Measurements from ENCODE around the gene ACYP1.

Gene ACYP1

DNA sequence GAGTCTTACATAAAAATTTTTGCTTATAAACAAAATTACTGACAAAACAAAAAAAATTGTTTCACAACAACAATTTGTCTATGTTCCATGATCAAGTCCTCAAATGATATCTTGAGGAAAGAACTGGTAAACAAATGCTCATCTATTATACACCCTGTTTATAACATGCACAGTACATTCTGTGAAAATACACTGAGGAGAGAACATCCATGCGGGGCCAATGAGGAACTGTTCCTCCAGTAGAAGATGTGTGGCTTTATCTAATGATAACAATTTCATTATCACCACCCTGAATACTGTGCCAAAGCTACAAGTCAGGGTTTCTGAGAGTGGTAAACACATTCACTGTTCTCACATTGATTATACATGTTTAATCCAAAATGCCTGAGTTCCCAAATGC is 23.3 kb downstream of the ACYP1 start:
- DNase-seq (ENCODE audit: low spot score), result no peak

DNA sequence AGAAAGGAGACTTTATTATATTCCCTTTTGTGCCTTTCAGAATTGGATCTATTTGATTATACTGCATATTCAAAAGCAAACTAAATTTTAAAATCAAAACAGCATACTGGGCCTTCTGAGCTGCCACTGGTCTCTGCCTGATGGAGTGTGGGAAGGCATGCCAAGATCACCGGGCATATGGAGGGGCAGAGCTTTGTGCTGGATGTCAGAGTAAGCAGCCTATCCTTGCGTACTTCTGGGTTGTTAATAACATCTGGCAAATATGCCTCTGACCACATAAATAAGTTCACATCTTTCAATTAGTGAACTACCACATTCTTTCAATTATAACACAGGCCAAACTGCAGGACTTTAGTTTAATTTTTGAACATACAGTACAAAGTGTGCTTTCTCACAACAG is 30.9 kb downstream of the ACYP1 start:
- DNase-seq (ENCODE audit: low spot score), result no peak

DNA sequence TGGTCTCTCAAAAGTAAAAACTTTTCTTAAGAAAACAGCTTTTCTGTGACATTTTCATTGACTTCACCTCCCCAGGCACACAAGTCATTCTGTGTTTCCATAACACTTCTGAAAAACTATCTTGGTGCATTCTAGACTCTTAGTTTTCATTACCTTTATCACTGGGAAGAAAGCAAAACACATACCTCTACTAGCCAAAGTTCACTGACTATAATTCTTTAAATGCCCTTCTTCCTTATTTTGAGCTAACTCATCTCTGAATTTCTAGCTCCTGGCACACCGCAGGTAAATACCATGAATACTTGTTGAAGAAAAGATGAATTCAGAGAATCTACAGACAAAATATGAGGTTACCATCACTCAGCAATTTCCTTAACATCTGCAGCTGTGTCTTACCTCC is 33.7 kb downstream of the ACYP1 start:
- no peak for DNase-seq (ENCODE audit: low spot score)

DNA sequence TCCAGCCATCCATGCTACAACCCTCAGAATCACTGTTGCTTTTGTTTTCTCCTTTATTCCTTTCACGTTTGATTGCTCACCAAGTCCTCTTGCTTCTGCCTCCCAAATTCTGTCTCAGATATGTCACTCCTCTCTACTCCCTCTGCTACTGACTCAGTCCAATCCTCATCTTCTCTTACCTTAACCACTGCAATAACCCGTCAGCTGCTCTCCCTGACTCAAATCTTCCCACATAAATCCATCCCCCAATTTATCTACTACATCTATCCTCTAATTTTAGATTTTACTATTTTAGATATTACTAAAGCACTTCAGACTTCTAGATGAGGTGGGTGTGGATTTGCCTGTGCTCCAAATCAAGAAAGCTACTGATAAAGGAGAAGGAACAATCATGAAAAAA is 37.9 kb downstream of the ACYP1 start:
- no peak for DNase-seq (ENCODE audit: low spot score)

DNA sequence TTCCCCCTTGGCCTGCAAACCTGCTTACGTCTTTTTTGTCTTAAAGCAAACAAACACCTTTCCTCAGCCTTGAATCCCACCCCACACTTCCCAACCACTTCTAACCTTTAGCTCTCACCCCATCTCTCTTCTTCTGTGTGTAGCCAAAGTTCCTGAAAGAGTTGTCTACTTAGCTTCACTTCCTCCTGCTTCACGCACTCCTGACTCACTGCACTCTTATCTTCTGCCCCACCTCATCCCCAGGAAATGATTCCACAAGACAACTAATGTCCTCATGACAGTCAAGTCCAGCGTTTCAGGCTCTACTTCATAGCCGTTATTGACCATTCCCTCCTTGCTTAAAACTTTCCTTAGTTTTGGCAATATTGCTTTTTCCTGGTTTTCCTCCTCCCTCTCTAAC is 38.7 kb downstream of the ACYP1 start:
- no peak for DNase-seq (ENCODE audit: low spot score)

DNA sequence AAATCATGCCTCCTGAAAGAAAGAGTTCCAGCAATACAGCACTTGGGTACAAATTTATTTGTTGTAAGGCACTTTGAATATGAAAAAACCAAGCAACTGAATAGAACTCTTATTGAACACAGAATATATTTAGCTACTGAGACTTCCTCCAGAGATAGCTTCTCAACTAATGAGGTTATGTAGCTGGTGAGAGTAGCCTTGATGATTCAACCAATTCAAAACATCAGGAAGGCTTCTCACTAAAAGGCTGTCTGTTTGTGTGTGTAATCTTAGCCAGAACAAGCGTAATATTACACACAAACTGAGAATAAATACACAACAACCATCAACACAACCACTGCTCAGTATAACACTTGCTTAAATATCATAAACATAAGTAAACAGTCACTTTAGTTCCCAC is 40.7 kb downstream of the ACYP1 start:
- no peak for DNase-seq (ENCODE audit: low spot score)

DNA sequence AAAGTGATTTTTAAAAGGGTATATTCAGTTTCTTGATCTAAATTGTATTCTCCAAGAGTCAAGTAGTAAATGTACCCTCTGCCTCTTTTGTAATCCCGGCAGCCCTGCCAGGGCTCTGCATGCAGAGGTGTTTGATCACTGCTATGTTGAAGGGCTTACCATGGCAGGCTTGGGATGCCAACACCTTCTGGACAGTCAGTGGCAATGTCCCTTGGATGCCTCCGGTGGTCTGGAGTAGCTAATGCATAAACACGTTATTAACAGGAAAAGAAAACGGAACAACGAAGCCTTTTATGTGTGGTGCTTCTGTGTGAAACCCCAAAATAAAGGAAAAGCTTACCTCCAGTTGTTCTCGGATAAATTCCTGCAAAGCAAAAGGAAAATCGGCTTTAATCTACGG is 41.2 kb downstream of the ACYP1 start:
- DNase-seq (ENCODE audit: low spot score), result no peak

DNA sequence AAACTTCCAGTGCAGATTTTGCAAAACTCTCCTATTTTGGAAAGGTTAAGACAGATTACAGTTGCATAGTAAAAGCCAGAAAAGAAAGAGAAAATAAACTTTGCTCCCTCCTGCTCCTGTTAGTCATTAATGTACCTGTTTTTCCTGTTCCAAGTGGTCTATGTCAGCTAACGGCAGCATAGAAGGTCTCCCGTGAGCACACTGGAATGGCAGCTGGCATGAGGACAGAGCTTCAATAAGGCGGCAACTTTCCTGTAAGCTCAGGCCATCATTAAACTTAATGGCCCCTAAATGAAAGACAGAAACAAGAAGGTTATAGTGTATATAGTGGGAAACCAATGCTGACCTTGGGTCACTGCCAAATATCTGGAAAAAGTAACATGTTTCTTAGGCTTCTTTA is 45.1 kb downstream of the ACYP1 start:
- no peak for DNase-seq (ENCODE audit: low spot score)

DNA sequence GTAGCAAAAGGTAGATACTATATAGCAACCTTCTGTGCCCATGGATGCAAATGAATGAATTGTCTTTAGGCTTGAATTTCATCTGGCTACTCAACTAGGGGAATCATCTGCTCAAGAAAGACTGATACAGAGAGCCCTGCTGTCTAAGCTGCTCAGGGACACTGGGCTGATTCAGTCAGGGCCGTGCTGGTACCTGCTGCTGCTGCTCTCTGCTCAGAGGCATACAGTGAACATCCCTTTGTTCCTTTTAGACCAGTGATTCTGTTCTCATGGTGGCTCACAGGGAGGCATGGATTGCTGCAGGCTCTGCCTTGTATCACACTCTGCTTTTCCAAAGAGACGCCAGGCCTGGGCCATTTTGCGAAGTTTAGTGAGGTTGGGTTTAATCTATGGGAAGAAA is 47.0 kb downstream of the ACYP1 start:
- no peak for DNase-seq (ENCODE audit: low spot score)

DNA sequence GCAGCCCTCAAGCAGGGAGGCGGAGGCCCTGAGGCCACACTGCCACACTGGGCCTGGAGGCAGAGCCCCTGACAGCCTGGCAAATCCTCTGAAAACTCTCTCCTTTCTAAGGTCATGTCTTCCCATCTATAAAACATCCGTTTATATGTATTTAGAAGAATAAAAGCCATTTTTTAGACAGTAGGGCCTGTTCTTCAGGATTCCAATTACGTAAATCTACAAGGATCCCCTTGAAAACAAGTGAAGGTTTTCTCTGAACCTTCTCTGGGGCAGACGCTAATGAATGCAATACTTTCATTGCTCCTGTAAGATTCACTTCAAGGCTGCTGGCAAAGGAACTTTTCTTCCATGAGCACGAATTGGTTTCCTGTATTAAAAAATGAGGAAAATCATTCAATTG is 48.3 kb downstream of the ACYP1 start:
- DNase-seq (ENCODE audit: low spot score), result no peak

DNA sequence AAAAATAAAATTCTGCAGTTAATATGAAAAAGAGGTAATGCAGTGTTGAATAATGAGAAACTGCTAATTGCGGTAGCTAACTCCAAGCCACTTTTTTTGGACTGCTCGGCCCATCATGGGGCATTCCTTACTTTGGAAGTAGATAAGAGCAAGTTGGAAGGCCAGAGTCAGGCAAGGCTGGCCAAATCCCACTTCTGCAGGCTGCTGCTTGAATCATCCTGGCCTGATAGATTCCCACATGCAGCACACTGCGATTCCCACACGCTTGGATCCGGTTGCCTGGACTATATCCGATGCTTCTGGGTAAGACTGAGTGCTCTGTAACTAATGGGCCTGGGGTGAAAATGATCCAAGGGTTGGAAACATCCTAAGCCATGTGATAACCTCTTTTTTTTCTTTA is 50.5 kb downstream of the ACYP1 start:
- no peak for DNase-seq (ENCODE audit: low spot score)

DNA sequence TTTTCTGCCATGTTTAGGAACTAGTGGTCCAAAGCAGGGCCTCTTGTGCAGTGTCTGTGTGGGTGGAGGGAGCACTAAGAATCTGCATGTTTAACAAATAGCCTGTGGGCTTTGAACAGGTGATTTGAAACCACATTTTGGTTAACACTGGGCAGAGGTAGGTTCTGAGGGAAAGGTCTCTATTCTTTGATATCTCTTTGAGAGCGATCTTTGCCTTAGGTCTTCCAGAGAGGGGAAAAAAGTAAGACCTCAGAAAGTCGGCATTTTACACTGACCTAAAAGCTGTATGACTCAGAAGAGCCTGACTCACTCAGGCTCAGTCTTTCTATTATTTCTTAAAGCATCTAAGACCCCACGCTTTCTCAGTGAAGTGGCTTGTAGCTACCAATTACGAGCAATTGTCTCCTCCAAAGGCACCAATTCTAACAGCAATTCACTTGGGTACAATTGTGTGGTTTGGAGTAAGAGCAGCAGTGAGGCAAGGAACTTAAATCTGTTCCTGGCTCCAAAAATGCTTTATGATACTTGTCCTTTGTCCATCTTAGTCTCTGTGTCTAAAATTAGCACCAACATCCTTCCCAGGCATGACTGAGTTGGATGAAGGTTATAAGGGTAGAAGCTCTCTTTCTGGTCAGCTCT is 52.3 kb downstream of the ACYP1 start:
- no peak for DNase-seq (ENCODE audit: low spot score)

DNA sequence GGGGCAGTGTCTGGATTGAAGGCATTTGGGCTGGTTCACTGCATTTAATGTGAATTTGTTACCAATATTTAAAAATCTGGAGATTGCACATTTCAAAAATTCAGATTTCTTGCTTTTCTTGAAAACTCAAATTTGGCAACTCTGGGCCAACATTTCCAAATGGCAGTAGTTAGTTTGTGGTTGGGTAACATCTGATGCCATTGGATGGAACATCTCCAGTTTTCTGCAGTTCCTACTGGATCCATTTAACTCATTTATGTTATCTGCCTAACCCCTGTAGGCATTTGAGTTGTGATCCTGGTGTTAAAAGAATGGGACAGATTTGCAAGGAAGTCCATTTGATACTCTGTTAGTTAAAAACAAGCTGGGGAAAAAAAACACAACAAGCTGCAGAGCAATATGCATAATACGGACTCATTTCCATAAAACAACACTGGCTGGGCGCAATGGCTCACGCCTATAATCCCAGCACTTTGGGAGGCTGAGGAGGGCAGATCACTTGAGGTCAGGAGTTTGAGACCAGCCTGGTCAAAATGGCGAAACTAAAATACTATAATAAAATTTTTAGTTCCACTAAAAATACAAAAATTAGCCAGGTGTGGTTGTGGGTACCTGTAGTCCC is 53.2 kb downstream of the ACYP1 start:
- no peak for DNase-seq (ENCODE audit: low spot score)

DNA sequence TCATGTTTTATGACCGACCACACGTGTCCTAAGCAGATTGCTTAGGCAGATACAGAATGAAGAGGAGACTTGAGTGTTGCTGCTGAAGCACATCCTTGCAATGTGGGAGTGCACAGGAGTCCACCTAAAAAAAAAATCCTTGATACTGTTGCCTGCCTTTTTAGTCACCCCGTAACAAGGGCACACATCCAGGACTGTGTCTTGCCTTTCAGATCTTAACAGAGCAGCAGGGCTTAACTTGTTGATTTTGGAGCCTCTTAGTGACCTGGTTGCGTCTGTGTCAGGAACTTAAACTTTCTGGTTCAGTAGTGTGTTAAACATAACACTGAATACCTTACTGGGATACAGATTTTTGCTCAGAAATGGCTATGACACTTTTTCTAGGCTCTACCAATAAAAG is 54.6 kb downstream of the ACYP1 start:
- no peak for DNase-seq (ENCODE audit: low spot score)

DNA sequence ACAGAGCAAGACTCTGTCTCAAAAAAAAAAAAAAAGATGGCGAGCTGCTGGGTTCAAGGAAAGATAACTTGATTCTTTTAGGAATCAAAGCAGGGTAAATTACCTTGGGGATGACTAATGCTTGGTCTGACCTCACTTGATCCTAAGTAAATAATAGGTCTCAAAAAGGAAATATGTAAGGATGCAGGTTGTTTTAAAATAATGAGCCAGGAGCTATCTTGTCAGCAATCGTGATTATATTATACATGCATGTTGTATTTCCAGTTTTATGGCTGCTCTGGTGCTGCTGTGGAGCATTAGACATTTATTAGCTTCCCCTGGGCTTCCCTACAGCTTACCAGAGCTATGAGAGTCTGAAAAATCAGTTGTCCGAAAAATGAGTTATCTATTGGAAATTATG is 58.5 kb downstream of the ACYP1 start:
- DNase-seq (ENCODE audit: low spot score), result no peak

DNA sequence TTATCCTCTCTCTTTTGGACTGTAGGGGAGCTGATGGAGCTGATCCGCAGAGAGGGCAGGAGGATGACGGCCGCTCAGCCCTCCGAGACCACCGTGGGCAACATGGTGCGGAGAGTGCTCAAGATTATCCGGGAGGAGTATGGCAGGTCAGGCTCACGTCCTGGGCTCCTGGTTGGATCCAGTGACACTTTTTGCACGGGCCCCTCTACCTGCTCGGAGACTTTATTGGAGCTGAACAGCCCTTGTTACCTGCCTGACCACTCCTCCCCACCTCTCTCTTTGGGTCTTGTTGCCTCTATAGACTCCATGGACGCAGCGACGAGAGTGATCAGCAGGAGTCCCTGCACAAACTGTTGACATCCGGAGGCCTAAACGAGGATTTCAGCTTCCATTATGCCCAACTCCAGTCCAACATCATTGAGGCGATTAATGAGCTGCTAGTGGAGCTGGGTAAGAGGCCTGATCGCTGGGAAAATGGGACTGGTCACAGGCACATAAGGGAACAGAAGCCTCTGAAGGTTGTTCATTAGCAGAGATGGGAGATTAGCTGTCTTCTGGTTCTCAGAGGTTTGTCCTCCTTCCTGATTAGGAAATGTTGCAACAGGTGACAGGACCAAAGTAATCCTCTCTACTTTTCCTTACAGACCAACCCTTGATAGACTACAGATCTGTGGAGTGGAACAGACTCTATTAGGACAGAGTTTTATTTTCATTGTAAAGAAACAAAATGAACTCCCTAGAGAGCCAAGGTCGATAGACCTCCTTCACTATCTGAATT is 60.4 kb downstream of the ACYP1 start:
- DNase-seq (ENCODE audit: low spot score), result no peak
